Measurements from ENCODE around the gene HELZ2. TPM values are rescaled to one million over a fixed set of nuclear protein-coding genes. Genes with fewer than 3 reads are reported as not detected.

The HELZ2 gene
- total RNA-seq, 1 experiment from 2014 or later = 27.5 TPM

DNA sequence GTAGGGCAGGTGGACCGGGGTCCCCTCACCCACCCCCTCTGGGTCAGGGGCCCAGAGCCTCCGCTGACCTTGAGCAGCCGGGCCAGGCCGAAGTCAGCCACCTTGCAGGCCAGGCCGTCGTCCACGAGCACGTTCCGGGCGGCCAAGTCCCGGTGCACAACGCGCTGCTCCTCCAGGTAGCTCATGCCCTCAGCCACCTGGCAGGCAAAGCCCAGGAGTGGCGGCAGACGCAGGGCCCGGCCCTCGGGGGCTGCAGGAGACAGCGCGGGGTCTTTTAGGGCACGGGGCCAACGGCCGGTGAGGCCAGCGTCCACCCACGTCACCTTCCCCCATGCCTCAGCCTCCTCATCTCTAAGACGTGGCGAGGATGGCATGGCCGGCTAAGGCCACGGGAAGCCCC is 32.7 kb downstream of the HELZ2 start:
- H3K27me3 Mint-ChIP-seq (ENCODE audit: low read depth) = no peaks in the 10 kb centered on the region
- ChIA-PET CTCF (interaction anchor here (1.7 kb wide), 1 partner anchor 101 kb away, joined by 5 read pairs; no protein-coding TSS in a partner anchor), POLR2A (no interaction called here)
- no peak overlapping the region for H3K4me3 Mint-ChIP-seq
- DNase-seq (ENCODE audit: low spot score) (no peak), ATAC-seq (no peak)
- 0 out of 2 replicates have a peak, but pooled peaks cover under 1% of the 10 kb centered on the region for H3K4me1 Mint-ChIP-seq
- TF ChIP-seq, protein P1, sequence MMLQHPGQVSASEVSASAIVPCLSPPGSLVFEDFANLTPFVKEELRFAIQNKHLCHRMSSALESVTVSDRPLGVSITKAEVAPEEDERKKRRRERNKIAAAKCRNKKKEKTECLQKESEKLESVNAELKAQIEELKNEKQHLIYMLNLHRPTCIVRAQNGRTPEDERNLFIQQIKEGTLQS (CRISPR knock-in tag; conservative IDR thresholded peaks at IDR 0.05) = no peak
- TF ChIP-seq NFYB (CRISPR knock-in tag; conservative IDR thresholded peaks at IDR 0.05; ENCODE audit: low read depth) (no peak), ATF1 (CRISPR knock-in tag; IDR thresholded peaks at IDR 0.05) (no peak), ZNF416 (CRISPR knock-in tag; IDR thresholded peaks at IDR 0.05) (no peak), TP53 (CRISPR knock-in tag; IDR thresholded peaks at IDR 0.05) (no peak), ZNF138 (CRISPR knock-in tag; conservative IDR thresholded peaks at IDR 0.05) (no peak)
- no peaks in the 10 kb centered on the region for H3K9me3 Mint-ChIP-seq
- no peaks in the 10 kb centered on the region for H3K36me3 Mint-ChIP-seq
- H3K27ac Mint-ChIP-seq = no peak overlapping the region

DNA sequence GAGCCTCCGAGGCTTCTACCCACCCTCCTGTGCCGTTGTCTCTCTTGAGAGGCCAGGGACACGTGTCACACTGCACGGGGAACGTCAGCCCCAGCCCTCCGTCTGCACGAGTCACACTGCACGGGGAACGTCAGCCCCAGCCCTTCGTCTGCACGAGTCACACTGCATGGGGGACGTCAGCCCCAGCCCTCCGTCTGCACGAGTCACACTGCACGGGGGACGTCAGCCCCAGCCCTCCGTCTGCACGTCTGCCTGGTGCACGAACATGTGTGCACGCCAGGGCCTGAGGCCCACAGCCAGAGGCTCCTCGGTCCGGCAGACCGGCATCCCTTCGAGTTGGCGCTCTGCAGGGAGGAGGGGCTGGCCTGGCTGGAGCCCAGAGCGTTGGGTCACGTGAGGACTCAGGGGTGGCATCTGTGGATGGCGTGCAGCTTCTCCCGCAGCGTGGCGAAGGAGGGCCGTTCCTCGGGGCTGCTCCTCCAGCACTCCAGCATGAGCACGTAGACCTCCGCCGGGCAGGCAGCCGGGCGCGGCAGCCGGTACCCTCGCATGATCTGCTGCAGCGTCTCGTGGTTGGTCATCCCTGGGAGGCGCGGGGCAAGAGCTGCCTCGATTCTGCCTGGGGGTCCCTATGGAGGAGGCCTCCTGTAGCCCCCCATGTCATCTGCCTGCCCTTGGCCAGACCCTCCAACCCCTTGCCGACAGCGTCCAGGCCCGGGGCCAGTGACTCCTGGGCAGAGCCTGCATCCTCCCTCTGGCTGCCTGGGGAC is 33.4 kb downstream of the HELZ2 start:
- DNase-seq (ENCODE audit: low spot score) (no peak), ATAC-seq (no peak)
- Mint-ChIP-seq H3K27ac (no peak overlapping the region), H3K36me3 (no peaks in the 10 kb centered on the region), H3K4me3 (no peak overlapping the region), H3K9me3 (no peaks in the 10 kb centered on the region), H3K27me3 (ENCODE audit: low read depth) (no peaks in the 10 kb centered on the region), H3K4me1 (0 out of 2 replicates have a peak, but pooled peaks cover 2% of the 10 kb centered on the region)
- TF ChIP-seq, protein P2, sequence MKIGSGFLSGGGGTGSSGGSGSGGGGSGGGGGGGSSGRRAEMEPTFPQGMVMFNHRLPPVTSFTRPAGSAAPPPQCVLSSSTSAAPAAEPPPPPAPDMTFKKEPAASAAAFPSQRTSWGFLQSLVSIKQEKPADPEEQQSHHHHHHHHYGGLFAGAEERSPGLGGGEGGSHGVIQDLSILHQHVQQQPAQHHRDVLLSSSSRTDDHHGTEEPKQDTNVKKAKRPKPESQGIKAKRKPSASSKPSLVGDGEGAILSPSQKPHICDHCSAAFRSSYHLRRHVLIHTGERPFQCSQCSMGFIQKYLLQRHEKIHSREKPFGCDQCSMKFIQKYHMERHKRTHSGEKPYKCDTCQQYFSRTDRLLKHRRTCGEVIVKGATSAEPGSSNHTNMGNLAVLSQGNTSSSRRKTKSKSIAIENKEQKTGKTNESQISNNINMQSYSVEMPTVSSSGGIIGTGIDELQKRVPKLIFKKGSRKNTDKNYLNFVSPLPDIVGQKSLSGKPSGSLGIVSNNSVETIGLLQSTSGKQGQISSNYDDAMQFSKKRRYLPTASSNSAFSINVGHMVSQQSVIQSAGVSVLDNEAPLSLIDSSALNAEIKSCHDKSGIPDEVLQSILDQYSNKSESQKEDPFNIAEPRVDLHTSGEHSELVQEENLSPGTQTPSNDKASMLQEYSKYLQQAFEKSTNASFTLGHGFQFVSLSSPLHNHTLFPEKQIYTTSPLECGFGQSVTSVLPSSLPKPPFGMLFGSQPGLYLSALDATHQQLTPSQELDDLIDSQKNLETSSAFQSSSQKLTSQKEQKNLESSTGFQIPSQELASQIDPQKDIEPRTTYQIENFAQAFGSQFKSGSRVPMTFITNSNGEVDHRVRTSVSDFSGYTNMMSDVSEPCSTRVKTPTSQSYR (CRISPR knock-in tag; IDR thresholded peaks at IDR 0.05) = no peak
- TF ChIP-seq, protein P3, sequence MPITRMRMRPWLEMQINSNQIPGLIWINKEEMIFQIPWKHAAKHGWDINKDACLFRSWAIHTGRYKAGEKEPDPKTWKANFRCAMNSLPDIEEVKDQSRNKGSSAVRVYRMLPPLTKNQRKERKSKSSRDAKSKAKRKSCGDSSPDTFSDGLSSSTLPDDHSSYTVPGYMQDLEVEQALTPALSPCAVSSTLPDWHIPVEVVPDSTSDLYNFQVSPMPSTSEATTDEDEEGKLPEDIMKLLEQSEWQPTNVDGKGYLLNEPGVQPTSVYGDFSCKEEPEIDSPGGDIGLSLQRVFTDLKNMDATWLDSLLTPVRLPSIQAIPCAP (CRISPR knock-in tag; IDR thresholded peaks at IDR 0.05) = no peak
- no peak for TF ChIP-seq ZBTB21 (CRISPR knock-in tag; IDR thresholded peaks at IDR 0.05; ENCODE audit: borderline replicate concordance)
- TF ChIP-seq, protein P4, sequence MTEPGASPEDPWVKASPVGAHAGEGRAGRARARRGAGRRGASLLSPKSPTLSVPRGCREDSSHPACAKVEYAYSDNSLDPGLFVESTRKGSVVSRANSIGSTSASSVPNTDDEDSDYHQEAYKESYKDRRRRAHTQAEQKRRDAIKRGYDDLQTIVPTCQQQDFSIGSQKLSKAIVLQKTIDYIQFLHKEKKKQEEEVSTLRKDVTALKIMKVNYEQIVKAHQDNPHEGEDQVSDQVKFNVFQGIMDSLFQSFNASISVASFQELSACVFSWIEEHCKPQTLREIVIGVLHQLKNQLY (CRISPR knock-in tag; IDR thresholded peaks at IDR 0.05) = no peak
- TF ChIP-seq, protein P5, sequence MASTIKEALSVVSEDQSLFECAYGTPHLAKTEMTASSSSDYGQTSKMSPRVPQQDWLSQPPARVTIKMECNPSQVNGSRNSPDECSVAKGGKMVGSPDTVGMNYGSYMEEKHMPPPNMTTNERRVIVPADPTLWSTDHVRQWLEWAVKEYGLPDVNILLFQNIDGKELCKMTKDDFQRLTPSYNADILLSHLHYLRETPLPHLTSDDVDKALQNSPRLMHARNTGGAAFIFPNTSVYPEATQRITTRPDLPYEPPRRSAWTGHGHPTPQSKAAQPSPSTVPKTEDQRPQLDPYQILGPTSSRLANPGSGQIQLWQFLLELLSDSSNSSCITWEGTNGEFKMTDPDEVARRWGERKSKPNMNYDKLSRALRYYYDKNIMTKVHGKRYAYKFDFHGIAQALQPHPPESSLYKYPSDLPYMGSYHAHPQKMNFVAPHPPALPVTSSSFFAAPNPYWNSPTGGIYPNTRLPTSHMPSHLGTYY (CRISPR knock-in tag; IDR thresholded peaks at IDR 0.05) = no peak
- TF ChIP-seq, protein P6, sequence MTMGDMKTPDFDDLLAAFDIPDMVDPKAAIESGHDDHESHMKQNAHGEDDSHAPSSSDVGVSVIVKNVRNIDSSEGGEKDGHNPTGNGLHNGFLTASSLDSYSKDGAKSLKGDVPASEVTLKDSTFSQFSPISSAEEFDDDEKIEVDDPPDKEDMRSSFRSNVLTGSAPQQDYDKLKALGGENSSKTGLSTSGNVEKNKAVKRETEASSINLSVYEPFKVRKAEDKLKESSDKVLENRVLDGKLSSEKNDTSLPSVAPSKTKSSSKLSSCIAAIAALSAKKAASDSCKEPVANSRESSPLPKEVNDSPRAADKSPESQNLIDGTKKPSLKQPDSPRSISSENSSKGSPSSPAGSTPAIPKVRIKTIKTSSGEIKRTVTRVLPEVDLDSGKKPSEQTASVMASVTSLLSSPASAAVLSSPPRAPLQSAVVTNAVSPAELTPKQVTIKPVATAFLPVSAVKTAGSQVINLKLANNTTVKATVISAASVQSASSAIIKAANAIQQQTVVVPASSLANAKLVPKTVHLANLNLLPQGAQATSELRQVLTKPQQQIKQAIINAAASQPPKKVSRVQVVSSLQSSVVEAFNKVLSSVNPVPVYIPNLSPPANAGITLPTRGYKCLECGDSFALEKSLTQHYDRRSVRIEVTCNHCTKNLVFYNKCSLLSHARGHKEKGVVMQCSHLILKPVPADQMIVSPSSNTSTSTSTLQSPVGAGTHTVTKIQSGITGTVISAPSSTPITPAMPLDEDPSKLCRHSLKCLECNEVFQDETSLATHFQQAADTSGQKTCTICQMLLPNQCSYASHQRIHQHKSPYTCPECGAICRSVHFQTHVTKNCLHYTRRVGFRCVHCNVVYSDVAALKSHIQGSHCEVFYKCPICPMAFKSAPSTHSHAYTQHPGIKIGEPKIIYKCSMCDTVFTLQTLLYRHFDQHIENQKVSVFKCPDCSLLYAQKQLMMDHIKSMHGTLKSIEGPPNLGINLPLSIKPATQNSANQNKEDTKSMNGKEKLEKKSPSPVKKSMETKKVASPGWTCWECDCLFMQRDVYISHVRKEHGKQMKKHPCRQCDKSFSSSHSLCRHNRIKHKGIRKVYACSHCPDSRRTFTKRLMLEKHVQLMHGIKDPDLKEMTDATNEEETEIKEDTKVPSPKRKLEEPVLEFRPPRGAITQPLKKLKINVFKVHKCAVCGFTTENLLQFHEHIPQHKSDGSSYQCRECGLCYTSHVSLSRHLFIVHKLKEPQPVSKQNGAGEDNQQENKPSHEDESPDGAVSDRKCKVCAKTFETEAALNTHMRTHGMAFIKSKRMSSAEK (CRISPR knock-in tag; IDR thresholded peaks at IDR 0.05; ENCODE audit: borderline replicate concordance) = no peak
- TF ChIP-seq, protein P7, sequence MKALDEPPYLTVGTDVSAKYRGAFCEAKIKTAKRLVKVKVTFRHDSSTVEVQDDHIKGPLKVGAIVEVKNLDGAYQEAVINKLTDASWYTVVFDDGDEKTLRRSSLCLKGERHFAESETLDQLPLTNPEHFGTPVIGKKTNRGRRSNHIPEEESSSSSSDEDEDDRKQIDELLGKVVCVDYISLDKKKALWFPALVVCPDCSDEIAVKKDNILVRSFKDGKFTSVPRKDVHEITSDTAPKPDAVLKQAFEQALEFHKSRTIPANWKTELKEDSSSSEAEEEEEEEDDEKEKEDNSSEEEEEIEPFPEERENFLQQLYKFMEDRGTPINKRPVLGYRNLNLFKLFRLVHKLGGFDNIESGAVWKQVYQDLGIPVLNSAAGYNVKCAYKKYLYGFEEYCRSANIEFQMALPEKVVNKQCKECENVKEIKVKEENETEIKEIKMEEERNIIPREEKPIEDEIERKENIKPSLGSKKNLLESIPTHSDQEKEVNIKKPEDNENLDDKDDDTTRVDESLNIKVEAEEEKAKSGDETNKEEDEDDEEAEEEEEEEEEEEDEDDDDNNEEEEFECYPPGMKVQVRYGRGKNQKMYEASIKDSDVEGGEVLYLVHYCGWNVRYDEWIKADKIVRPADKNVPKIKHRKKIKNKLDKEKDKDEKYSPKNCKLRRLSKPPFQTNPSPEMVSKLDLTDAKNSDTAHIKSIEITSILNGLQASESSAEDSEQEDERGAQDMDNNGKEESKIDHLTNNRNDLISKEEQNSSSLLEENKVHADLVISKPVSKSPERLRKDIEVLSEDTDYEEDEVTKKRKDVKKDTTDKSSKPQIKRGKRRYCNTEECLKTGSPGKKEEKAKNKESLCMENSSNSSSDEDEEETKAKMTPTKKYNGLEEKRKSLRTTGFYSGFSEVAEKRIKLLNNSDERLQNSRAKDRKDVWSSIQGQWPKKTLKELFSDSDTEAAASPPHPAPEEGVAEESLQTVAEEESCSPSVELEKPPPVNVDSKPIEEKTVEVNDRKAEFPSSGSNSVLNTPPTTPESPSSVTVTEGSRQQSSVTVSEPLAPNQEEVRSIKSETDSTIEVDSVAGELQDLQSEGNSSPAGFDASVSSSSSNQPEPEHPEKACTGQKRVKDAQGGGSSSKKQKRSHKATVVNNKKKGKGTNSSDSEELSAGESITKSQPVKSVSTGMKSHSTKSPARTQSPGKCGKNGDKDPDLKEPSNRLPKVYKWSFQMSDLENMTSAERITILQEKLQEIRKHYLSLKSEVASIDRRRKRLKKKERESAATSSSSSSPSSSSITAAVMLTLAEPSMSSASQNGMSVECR (CRISPR knock-in tag; IDR thresholded peaks at IDR 0.05; ENCODE audit: borderline replicate concordance) = no peak
- no peak for TF ChIP-seq TCF7 (CRISPR knock-in tag; IDR thresholded peaks at IDR 0.05; ENCODE audit: low read depth)
- TF ChIP-seq, protein P1 (CRISPR knock-in tag; conservative IDR thresholded peaks at IDR 0.05) = no peak
- no peak for TF ChIP-seq ZNF219 (CRISPR knock-in tag; IDR thresholded peaks at IDR 0.05; ENCODE audit: borderline replicate concordance)
- TF ChIP-seq KAT7 (CRISPR knock-in tag; IDR thresholded peaks at IDR 0.05; ENCODE audit: borderline replicate concordance) = no peak
- no peak for TF ChIP-seq NR2C2 (CRISPR knock-in tag; IDR thresholded peaks at IDR 0.05)
- TF ChIP-seq ZNF416 (CRISPR knock-in tag; IDR thresholded peaks at IDR 0.05) = no peak
- CTCF ChIA-PET = interaction anchor here (1.7 to 4.9 kb wide), 2 partner anchors 101 kb away, joined by 5 to 81 read pairs; no protein-coding TSS in a partner anchor
- POLR2A ChIA-PET = no interaction called here
